ENCODE results near the gene NRL.
"Not testable (repeated sequence)": the region's sequence is repeated elsewhere in the genome, so short reads cannot be mapped to it uniquely, and the experiment has no call there.

Gene NRL

GRCh38 chr14:24032727-24033418 is 81.9 kb downstream of the NRL start:
- no peak for TF ChIP-seq POLR2A (IDR thresholded peaks at IDR 0.05; ENCODE audit: low read depth, low read length)
- DNase-seq (ENCODE audit: insufficient read length, low spot score) (no peak), FAIRE-seq (no peak)

DNA sequence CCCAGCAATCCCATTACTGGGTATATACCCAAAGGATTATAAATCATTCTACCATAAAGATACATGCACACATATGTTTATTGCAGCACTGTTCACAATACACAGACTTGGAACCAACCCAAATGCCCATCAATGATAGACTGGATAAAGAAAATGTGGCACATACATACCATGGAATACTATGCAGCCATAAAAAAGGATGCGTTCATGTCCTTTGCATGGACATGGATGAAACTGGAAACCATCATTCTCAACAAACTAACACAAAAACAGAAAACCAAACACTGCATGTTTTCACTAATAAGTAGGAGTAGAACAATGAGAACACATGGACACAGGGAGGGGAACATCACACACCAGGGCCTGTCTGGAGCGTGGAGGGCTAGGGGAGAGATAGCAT is 83.4 kb downstream of the NRL start:
- not testable (repeated sequence) for FAIRE-seq

DNA sequence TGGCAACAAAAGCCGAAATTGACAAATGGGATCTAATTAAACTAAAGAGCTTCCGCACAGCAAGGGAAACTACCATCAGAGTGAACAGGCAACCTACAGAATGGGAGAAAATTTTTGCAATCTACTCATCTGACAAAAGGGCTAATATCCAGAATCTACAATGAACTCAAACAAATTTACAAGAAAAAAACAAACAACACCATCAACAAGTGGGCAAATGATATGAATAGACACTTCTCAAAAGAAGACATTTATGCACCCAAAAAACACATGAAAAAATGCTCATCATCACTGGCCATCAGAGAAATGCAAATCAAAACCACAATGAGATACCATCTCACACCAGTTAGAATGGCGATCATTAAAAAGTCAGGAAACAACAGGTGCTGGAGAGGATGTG is 85.1 kb downstream of the NRL start:
- DNase-seq (ENCODE audit: insufficient read length, low spot score); FAIRE-seq: not testable (repeated sequence)

More for the DNA sequence above, 83.4 kb downstream of the NRL start:
- not testable (repeated sequence) for DNase-seq (ENCODE audit: insufficient read length, low spot score)

Measured in H54 (cell line).